ENCODE results near the gene DIPK1B. TPM values are rescaled to one million over a fixed set of nuclear protein-coding genes. Genes with fewer than 3 reads are reported as not detected.
A peak's percentile ranks its signal among the peaks of the same experiment; 100 is the strongest.

Gene DIPK1B
- total RNA-seq, 1 experiment from 2014 or later, result 45.4 TPM

DNA sequence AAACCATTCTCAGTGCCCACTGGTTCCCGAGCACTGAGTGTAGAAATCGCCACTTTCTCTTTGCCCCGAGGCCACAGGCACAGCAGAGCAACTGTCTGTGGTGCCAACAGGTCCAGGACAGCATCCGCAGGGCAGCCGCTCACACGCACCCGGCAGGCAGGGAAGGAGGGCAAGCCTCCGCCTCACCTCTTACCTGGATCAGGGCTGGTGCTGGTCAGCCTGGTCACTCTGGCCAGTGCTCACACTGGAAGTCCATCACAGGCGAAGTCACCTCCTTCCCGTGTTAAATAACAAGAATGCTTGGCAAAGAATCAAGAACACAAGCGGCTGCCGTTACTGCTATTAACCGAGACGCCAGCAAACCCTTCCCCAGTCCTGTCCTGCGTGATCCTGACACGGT, 13.7 kb downstream of the DIPK1B start:
- ChIA-PET CTCF (interaction anchor here (0.7 to 1.0 kb wide), 2 partner anchors 13 to 496 kb away, joined by 5 to 6 read pairs; partner anchors contain the start of gene RNF208), POLR2A (no interaction called here)
- ATAC-seq, result no peak
- no peaks in the 10 kb centered on the region for H3K9me3 Mint-ChIP-seq
- H3K4me1 Mint-ChIP-seq, result peaks cover 17% of the 10 kb centered on the region
- DNase-seq (ENCODE audit: low spot score), result no peak
- H3K4me3 Mint-ChIP-seq, result peak overlapping the region; percentile 99
- no peaks in the 10 kb centered on the region for H3K27me3 Mint-ChIP-seq (ENCODE audit: low read depth)
- H3K36me3 Mint-ChIP-seq, result peaks cover 37% of the 10 kb centered on the region
- TF ChIP-seq NFATC4 (CRISPR knock-in tag; IDR thresholded peaks at IDR 0.05) (no peak), TEAD1 (CRISPR knock-in tag; IDR thresholded peaks at IDR 0.05) (no peak), NFE2L1 (CRISPR knock-in tag; IDR thresholded peaks at IDR 0.05) (no peak), ETV6 (CRISPR knock-in tag; IDR thresholded peaks at IDR 0.05) (no peak), EMX1 (CRISPR knock-in tag; IDR thresholded peaks at IDR 0.05) (no peak), ZNF532 (CRISPR knock-in tag; IDR thresholded peaks at IDR 0.05; ENCODE audit: borderline replicate concordance) (no peak), CTCF (IDR thresholded peaks at IDR 0.05) (no peak), MYBL2 (CRISPR knock-in tag; IDR thresholded peaks at IDR 0.05) (no peak)
- H3K27ac Mint-ChIP-seq, result peak overlapping the region; percentile 99

DNA sequence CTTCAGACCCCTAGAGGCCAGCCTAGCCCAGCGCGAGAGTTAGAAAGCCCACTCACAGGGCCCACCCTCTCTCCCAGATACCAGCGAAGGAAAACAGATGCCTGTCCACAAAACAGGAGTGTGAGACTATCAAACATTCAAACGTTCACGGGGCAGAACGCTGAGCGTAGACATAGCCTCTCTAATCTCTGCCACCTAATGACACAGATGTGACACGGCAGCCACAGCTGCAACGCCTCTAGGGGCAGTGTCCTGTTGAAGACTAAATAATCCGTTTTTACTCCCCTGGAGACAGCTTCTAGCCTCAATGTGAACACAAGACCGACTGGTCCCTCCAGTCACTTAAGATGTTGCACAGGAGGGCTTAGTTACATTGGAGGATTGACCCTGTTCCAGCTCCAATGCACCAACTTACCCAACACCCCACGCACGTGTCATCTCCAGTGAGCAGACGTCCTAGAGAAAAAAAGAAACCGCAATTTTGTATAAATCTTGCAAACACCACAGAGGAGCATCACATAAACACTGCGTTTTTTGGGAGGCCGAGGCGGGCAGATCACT, 14.3 kb downstream of the DIPK1B start:
- ATAC-seq (no peak), DNase-seq (ENCODE audit: low spot score) (no peak)
- Mint-ChIP-seq H3K27me3 (ENCODE audit: low read depth) (no peaks in the 10 kb centered on the region), H3K27ac (peak overlapping the region; percentile 99), H3K4me3 (peak overlapping the region; percentile 99), H3K9me3 (no peaks in the 10 kb centered on the region), H3K36me3 (peaks cover 36% of the 10 kb centered on the region), H3K4me1 (peaks cover 17% of the 10 kb centered on the region)
- TF ChIP-seq NFE2L1 (CRISPR knock-in tag; IDR thresholded peaks at IDR 0.05), result no peak
- TF ChIP-seq ZNF138 (CRISPR knock-in tag; conservative IDR thresholded peaks at IDR 0.05), result no peak
- no peak for TF ChIP-seq ZNF671 (CRISPR knock-in tag; IDR thresholded peaks at IDR 0.05)
- TF ChIP-seq, protein P1, sequence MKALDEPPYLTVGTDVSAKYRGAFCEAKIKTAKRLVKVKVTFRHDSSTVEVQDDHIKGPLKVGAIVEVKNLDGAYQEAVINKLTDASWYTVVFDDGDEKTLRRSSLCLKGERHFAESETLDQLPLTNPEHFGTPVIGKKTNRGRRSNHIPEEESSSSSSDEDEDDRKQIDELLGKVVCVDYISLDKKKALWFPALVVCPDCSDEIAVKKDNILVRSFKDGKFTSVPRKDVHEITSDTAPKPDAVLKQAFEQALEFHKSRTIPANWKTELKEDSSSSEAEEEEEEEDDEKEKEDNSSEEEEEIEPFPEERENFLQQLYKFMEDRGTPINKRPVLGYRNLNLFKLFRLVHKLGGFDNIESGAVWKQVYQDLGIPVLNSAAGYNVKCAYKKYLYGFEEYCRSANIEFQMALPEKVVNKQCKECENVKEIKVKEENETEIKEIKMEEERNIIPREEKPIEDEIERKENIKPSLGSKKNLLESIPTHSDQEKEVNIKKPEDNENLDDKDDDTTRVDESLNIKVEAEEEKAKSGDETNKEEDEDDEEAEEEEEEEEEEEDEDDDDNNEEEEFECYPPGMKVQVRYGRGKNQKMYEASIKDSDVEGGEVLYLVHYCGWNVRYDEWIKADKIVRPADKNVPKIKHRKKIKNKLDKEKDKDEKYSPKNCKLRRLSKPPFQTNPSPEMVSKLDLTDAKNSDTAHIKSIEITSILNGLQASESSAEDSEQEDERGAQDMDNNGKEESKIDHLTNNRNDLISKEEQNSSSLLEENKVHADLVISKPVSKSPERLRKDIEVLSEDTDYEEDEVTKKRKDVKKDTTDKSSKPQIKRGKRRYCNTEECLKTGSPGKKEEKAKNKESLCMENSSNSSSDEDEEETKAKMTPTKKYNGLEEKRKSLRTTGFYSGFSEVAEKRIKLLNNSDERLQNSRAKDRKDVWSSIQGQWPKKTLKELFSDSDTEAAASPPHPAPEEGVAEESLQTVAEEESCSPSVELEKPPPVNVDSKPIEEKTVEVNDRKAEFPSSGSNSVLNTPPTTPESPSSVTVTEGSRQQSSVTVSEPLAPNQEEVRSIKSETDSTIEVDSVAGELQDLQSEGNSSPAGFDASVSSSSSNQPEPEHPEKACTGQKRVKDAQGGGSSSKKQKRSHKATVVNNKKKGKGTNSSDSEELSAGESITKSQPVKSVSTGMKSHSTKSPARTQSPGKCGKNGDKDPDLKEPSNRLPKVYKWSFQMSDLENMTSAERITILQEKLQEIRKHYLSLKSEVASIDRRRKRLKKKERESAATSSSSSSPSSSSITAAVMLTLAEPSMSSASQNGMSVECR (CRISPR knock-in tag; IDR thresholded peaks at IDR 0.05; ENCODE audit: borderline replicate concordance), result no peak
- no peak for TF ChIP-seq ZNF396 (CRISPR knock-in tag; IDR thresholded peaks at IDR 0.05; ENCODE audit: borderline replicate concordance)
- TF ChIP-seq TP53 (CRISPR knock-in tag; IDR thresholded peaks at IDR 0.05), result no peak
- POLR2A ChIA-PET, result no interaction called here
- CTCF ChIA-PET, result interaction anchor here (0.6 to 3.4 kb wide), 14 partner anchors 7 to 337 kb away, joined by 3 to 17 read pairs (median 3); partner anchors contain the start of gene LCN8
